RPMI7951 (cell line): ENCODE results near the gene CIRBP. TPM values are rescaled to one million over a fixed set of nuclear protein-coding genes. Genes with fewer than 3 reads are reported as not detected.

Experiments
- DNase-seq: peaks from one replicate; pipeline ENCODE4 v3.0.0-alpha.2; 2012; ENCODE audit warnings: low read depth
- total RNA-seq: library from RNA; depleted of rRNA; stranded (reverse); fragments of >200 nt; shearing (Covaris generic); gene quantifications from 2 replicates; pipeline ENCODE4 v1.2.3, GENCODE V29; 2014

CIRBP gene
- total RNA-seq, 1 experiment from 2014 or later, result 44.2 TPM

DNA sequence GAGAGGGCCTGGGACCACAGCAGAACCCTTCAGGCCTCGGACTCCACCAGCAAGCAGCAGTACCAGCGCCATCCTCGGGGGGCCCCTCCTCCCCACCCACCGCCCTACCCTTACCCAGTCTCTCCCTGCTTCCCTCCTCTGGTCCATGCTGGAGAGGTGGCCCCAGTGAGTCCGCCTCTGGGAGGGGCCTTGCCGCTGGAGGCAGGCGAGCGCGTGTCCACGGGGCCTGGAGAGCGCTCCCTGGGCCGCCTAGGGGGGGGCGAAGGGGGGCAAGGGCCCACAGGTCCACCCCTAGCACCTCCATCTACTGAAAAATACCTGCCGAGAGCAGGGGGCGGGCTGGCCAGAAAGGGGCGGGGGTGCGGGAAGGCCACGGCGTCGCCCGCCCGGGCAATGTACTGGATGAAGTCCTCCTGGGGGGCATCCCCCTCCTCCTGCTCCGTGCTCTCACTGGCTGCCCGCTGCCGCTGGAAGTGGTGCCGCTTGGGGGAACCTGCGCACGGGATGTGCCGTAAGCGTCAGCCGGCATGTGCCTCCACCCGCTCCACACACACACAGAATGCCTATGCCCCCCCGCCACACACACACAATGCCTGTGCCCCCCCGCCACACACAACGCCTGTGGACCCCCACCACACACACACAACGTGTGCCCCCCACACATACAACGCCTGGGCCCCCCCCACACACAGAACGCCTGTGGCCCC lies 38.2 kb upstream of the CIRBP start:
- no peak for DNase-seq

- no peak for DNase-seq
Measured at GRCh38 chr19:1231729-1232637, 37.1 kb upstream of the CIRBP start.

- DNase-seq, result no peak
Measured at GRCh38 chr19:1232652-1233072, 36.5 kb upstream of the CIRBP start.

DNA sequence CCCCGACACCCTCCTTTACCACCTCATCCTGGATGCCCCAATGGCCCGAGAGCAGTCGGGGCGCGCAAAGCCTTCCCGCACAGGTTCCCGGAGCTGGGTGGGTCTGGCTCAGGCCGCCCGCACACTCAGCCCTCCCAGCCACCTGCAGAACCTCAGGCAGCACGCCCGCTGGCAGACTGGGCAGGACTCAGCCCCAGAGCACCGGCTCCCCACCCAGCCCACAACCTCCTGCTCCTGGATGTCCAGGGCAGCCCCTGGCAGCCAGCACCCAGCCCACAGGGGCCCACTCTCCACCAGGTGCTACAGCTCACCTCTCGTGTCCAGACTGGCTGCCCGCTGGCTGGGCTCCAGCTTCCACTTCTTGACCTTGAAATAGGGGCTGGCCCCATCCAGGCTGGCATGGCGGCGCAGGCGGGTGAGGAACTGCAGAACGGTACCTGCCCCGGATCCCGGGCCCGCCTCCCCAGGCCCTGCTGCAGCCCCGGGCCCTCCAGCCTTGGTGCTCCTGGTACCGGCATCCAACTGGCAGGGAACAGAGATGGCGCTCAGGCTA lies 35.9 kb upstream of the CIRBP start:
- no peak for DNase-seq

DNA sequence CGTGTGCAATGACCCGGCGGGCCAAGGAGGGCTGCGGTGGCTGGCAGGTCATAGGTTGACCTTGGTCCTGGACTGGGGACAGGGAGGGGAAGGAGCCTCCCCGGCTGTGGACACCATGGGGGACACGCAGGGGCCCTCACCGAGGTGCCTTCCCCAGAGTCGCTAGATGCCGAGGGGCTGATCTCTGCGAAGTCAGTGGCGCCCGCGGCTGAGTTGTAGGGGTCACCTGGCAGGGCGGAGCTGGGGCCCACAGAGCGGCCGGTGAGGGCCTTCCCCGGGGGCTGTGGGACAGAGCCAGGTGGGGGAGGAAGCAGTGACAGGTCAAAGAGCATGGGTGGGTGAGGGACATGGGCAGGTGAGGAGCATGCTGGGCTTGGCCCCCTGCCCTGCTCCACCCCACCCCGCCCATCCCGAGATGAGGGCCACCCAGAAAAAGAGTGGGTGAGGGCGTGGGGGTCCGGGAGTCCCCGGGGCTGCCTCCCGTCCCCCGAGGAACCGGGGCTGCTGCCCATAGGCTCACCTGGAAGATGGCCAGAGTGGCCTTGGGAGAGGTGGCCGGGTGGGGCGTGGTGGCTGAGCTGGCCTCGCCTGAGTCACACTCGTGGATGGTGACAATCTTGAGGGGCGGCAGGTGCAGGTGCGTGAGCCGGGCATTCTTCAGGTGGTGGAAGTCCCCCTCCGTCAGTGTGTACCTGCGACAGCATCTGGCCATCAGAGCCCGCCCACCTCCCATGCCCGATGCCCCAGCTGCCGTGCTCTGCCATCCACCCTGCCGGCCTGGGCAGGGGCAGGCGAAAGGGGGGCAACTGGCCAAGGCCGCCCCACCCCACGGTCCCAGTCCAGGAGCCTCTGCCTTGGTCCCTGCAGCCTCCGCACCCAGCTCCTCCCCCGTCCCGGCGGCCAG lies 34.8 kb upstream of the CIRBP start:
- DNase-seq, result no peak

GRCh38 chr19:1234955-1235380 lies 34.2 kb upstream of the CIRBP start:
- DNase-seq, result no peak

- peak; percentile 54 for DNase-seq
Measured at GRCh38 chr19:1235625-1236538, 33.2 kb upstream of the CIRBP start.

DNA sequence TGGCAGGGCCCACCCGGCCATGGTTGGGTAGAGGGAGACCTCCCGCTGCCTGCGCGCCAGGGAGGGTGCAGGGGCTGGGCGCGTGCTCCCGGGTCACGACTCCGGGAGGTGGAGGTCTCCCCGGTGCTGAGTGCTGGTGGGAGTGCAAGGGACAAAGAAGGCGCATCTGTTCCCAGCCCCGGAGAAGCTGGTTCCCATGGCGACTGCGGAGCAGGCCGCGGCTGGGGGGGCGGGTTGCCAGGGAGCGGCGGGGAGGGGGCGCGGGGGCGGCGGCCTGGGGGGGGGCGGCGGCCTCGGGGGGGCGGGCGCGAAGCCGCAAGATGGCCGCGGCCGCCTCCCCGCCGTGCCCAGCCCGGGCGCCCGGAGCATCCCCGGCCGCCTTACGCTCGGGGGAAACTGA lies 32.6 kb upstream of the CIRBP start:
- no peak for DNase-seq

DNA sequence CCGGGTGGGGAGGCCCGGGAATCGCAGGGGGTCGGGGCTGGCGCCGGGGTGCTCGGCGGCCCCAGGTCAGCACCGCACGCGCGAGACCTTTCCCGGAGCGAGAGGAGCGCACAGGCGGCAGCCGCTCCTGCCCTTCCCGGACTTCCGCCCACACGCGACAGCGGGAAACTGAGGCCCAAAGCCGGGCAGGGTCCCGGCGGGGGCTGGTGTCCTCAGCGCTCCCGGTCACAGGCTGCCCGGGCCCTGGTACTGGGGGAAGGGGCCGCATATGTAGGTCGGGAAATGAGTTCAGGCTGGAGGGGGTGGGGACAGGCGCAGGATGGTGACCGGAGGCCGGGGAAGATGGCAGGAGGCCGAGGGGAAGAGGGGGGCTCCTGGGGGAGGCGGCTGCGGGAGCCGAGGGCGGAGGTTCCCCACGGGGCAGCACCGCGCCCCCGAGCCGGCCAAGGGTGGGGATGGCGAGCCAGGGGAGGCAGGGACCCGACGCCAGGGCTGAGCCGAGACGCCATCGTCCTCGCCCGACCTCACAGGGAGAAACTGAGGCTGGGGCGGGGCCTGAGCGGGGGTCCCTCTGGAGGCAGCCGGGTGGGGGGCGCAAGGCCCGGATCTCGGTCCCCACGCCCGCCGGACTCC lies 32.0 kb upstream of the CIRBP start:
- no peak for DNase-seq

GRCh38 chr19:1237754-1238368 lies 31.3 kb upstream of the CIRBP start, which contains the start of gene CBARP:
TSS of gene CBARP (minus strand) at chr19:1238005. CDS start at chr19:1236100, 1,905 bp downstream.
- no peak for DNase-seq

DNA sequence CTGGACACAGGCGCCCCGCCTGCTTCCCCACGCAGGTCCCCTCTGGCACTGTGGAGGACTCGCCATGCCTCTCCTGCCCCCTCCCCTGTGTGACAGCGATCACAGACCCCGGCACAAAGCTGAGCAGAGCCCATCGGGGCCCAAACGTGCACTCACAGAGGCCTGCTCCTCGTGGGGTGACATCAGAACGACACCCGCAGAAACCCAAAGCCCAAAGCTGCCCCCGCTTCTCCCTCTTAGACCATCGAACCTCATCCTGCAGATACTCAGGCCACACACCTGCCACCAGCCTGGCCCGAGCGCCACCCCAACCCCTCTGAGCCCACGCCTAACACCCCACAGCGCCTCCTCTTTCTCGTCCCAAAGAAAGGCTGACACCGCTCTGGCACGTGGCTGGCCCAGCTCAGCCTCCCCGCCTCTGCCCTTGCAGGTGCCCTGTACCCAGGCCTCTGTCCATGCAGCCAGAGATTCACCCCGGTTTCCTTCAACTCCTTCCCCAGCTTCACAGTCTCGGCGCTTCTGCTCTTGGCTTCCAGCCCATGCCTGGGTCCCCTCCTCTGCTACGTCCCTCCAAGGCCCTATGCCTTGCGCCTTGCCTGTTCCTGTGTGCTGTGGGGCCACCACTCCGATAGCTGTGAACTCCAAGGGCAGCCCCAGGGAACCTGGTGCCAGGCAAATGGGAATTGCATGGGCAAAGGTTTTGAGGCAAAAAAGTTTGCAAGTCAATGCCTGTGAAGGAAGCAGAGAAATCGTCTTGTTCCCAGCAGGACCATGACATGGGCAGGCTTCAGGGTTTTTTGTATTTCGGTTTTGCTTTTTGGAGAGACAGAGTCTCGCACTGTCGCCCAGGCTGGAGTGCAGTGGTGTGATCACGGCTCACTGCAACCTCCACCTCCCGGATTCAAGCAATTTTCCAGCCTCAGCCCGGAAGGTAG lies 30.5 kb upstream of the CIRBP start:
- DNase-seq, result no peak

DNA sequence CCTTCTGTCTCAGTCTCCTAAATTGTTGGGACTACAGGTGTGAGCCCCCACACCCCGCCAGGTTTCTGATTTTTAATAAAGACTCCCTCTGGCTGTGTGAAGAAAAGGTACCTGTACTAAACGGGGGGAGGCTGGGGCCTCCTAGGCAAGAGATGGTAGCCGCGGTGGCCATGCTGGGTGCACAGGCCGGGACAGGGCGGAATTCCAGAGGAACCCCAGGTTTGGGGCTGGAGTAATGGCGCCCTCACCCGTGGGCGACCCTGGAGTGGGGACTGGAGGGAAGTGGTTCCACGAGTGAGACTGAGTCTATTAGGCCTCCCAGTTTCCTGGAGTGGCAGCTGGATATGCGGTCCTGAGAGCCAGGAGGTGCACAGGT lies 29.7 kb upstream of the CIRBP start:
- no peak for DNase-seq

DNA sequence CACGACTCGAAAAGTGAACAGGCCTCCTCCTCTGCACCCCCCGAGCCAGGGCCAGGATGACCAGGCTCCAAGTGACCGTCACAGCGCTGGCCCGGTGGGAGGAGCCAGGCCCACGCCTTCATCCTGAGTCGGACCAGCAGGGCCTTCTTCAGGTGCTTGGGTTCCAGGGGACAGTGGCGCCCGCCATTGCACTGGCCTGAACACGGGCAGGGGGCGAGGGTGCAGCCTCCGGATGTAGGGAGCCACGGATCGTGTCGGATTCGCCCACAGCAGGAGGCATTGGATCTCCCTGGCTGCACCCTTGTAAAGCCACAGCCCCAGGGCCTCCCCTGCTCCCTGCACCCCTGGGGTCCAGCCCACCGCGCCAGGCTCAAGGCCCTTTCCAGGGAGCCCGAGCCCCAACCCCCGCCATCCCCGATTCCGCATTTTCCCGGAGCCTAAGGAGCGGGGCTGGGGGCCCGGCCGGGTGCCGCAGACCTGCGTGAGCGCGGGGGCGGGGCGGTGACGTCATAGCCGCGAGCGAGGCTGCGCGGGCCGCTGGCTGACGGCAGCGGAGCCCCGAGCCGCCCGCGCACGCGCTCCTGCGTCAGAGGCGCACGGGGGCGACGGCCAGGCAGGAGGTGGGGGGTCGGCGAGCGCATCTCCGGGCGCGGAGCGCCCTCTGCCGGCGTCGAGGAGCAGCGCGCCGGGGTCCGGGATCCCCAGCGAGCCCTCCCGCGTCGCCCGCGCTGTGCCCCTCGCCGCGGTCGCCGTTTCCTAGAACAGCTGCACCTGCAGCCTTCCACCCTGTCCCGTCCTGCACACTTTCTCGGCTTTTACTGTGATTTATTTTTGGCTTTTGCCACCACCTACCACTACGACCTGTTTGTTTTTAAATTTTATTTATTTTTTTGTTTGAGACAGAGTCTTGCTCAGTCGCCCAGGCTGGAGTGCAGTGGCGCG lies 29.1 kb upstream of the CIRBP start:
- peak; percentile 83 for DNase-seq

DNA sequence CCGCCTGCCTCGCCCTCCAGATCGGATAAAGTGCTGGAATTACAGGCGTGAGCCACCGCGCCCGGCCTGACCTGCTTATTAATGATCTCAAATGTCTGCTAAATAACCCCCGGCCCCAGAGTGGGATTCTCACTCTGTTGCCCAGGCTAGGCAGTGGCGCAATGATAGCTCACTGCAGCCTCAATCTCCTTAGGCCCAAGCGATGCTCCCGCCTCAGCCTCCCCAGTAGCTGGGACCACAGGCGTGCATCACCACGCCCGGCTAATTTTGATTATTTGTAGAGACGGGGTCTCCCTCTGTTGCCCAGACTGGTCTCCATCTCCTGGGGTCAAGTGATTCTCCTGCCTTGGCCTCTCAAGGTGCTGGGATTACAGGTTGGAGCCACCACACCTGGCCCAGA lies 28.2 kb upstream of the CIRBP start:
- DNase-seq, result no peak

DNA sequence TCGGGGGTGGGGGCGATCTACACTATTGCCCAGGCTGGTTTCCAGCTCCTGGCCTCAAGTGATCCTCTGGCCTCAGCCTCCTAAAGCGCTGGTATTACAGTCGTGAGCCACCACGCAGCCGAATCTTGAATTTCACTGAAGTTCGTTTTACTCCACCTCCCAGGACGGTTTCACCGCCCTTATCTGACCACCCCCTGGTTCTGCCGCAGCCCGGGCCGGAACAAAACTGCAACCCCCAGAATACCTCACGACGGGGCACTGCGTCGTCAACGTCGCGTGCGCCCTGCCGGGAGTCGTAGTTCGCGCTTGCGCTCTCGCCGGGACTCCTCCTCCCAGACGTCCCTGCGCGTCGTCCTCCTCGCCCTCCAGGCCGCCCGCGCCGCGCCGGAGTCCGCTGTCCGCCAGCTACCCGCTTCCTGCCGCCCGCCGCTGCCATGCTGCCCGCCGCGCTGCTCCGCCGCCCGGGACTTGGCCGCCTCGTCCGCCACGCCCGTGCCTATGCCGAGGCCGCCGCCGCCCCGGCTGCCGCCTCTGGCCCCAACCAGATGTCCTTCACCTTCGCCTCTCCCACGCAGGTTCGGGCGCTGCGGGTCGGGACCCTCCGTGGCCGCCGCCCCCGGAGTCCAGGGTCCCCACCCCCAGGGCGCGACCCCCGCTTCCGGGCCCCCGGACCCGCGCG lies 27.6 kb upstream of the CIRBP start, which contains the start of gene ATP5F1D:
Gene ATP5F1D, plus strand, starts transcription at position 335 of the 679 bp plus-strand sequence. Its CDS starts 100 bp downstream, at position 435.
- DNase-seq, result peak; percentile 95
